Endothelial cell of umbilical vein (primary cell): ENCODE data around the gene GRIN3A. TPM values are rescaled to one million over a fixed set of nuclear protein-coding genes. Genes with fewer than 3 reads are reported as not detected.

Experiments used
- BruUV-seq: library from RNA; stranded (reverse); fragments of 400-500 nt; replicated peaks from 2 replicates; lab custom pipeline; 2021; lab: Mats Ljungman, UMichigan
- CTCF ChIA-PET: fragments of 300-600, 350-600 bp; sonication (Branson Sonifier 250); formaldehyde crosslinking; loops from one replicate; lab custom pipeline; 2021; ENCODE audit warnings: antibody characterized with exemption, inconsistent platforms; lab: Charles Lee
- POLR2A ChIA-PET: fragments of 300-600, 350-600 bp; sonication (Branson Sonifier 250); formaldehyde crosslinking; loops from one replicate; lab custom pipeline; 2021; ENCODE audit warnings: antibody characterized with exemption, inconsistent platforms; lab: Charles Lee
- DNase-seq: peaks from one replicate; pipeline ENCODE4 v3.0.0-alpha.2; 2011; ENCODE audit warnings: low read depth, low spot score
- FAIRE-seq: peaks from 2 replicates; lab custom pipeline; 2011; peaks lifted over from hg19 to GRCh38; lab: Jason Lieb, UNC
- H2AFZ ChIP-seq: 2 replicates; pipeline ENCODE4 v1.6.0; 2012; ENCODE audit warnings: low read depth, low read length, control low read depth, inconsistent platforms
- H3K27ac ChIP-seq: 2 replicates; pipeline ENCODE4 v1.5.1; 2011; ENCODE audit warnings: low read depth, mild to moderate bottlenecking, control low read depth, low read length, moderate library complexity; ENCODE audit not compliant: insufficient read depth
- H3K27me3 ChIP-seq, 2 experiments: 2 replicates each; pipeline versions ENCODE4 v1.6.0 to v1.6.1; 2011; ENCODE audit warnings: low read length in 2 of 2, mixed read lengths in 1 of 2; ENCODE audit not compliant: control insufficient read depth in 2 of 2, insufficient read depth in 2 of 2
- H3K36me3 ChIP-seq, 2 experiments: 2 replicates in 1 of 2; 3 replicates in 1 of 2; pipeline ENCODE4 v1.5.1; 2011; ENCODE audit warnings: low read length in 2 of 2, mild to moderate bottlenecking in 1 of 2, moderate library complexity in 1 of 2; ENCODE audit not compliant: control insufficient read depth in 2 of 2, insufficient read depth in 2 of 2; ENCODE audit errors: extremely low read depth in 1 of 2
- H3K4me1 ChIP-seq: 3 replicates; pipeline ENCODE4 v1.5.1; 2011; ENCODE audit warnings: mild to moderate bottlenecking, low read length; ENCODE audit not compliant: control insufficient read depth, insufficient read depth; ENCODE audit errors: extremely low read depth
- H3K4me2 ChIP-seq: 2 replicates; pipeline ENCODE4 v1.6.1; 2011; ENCODE audit warnings: low read length, control low read depth, mixed read lengths; ENCODE audit not compliant: insufficient read depth
- H3K4me3 ChIP-seq, 3 experiments: fragments of 200-600 bp in 1 of 3; sonication (generic), shearing (Covaris generic) in 1 of 3; replicated peaks in 1 of 3; 2 replicates each; pipeline ENCODE4 v1.5.1; 2011 to 2016; ENCODE audit warnings: control low read depth in 3 of 3, low read length in 3 of 3, mild to moderate bottlenecking in 2 of 3, inconsistent platforms in 1 of 3, low read depth in 1 of 3, moderate library complexity in 1 of 3; ENCODE audit not compliant: insufficient read depth in 1 of 3
- H3K79me2 ChIP-seq: 2 replicates; pipeline ENCODE4 v1.6.0; 2012; ENCODE audit warnings: low read length, inconsistent platforms; ENCODE audit not compliant: control insufficient read depth, insufficient read depth
- H3K9ac ChIP-seq: replicated peaks from 2 replicates; pipeline ENCODE3; 2011; ENCODE audit warnings: low read length, control low read depth; ENCODE audit not compliant: insufficient read depth; ENCODE audit errors: extremely low read depth
- H3K9me1 ChIP-seq: replicated peaks from 3 replicates; pipeline ENCODE4 v1.6.0; 2011; ENCODE audit warnings: mild to moderate bottlenecking, low read length; ENCODE audit not compliant: control insufficient read depth, insufficient read depth; ENCODE audit errors: extremely low read depth
- H3K9me3 ChIP-seq: replicated peaks from 2 replicates; pipeline ENCODE4 v1.5.1; 2012; ENCODE audit warnings: low read length, inconsistent platforms; ENCODE audit not compliant: control insufficient read depth, insufficient read depth
- H4K20me1 ChIP-seq: replicated peaks from 2 replicates; pipeline ENCODE3; 2011; ENCODE audit warnings: mild to moderate bottlenecking, low read length; ENCODE audit not compliant: control insufficient read depth, insufficient read depth; ENCODE audit errors: extremely low read depth
- EZH2 ChIP-seq: IDR thresholded peaks from 2 replicates; pipeline ENCODE4 v1.6.1; 2012; ENCODE audit warnings: borderline replicate concordance, low read depth, mild to moderate bottlenecking, moderate library complexity, low read length, inconsistent platforms; ENCODE audit not compliant: severe bottlenecking
- FOS ChIP-seq: IDR thresholded peaks from 2 replicates; pipeline ENCODE4 v1.6.1; 2011; ENCODE audit warnings: mild to moderate bottlenecking, low read length, moderate library complexity, borderline replicate concordance; ENCODE audit not compliant: insufficient read depth
- GATA2 ChIP-seq: IDR thresholded peaks from 2 replicates; pipeline ENCODE4 v1.7.0; 2011; ENCODE audit warnings: low read depth, mild to moderate bottlenecking, moderate library complexity, mixed read lengths, low read length; ENCODE audit not compliant: insufficient read length, insufficient read depth
- JUN ChIP-seq: IDR thresholded peaks from 2 replicates; pipeline ENCODE4 v1.6.1; 2011; ENCODE audit warnings: borderline replicate concordance, low read depth; ENCODE audit not compliant: insufficient read length, insufficient read depth
- MYC ChIP-seq: IDR thresholded peaks from one replicate; pipeline ENCODE4 v1.6.1; 2011; ENCODE audit warnings: mild to moderate bottlenecking, low read depth, low read length
- POLR2A ChIP-seq: IDR thresholded peaks from 2 replicates; pipeline ENCODE4 v1.6.1; 2012; ENCODE audit warnings: low read depth, mild to moderate bottlenecking, control low read depth, low read length
- POLR2AphosphoS5 ChIP-seq: IDR thresholded peaks from 2 replicates; pipeline ENCODE4 v1.6.1; 2012; ENCODE audit warnings: low read depth, mild to moderate bottlenecking, control low read depth, low read length, moderate library complexity; ENCODE audit not compliant: insufficient read depth
- dilution Hi-C: fragments of 300-500 bp; cut with MboI; formaldehyde crosslinking; loops from one replicate; pipeline ENCODE4 v1.15.0; 2019; ENCODE audit warnings: low sequenced_read_pairs; ENCODE audit not compliant: extremely low pct_ligation_motif_present
- intact Hi-C: fragments of 100-400 bp; cut with micrococcal nuclease; formaldehyde crosslinking; loops from one replicate; pipeline ENCODE4 v1.10.0; 2022
- polyA plus RNA-seq, 4 experiments: library from polyadenylated mRNA; depleted of rRNA in 3 of 4; stranded (reverse) in 3 of 4; unstranded in 1 of 4; fragments of >200 nt; gene quantifications; 2 replicates each; pipeline versions ENCODE4 v1.2.1 to v1.2.3, GENCODE V29; 2011 to 2012; ENCODE audit warnings: missing spikeins in 1 of 4
- total RNA-seq: library from RNA; stranded (reverse); gene quantifications from 2 replicates; pipeline ENCODE4 v1.2.3, GENCODE V29; 2021
- TF ChIP-seq, protein P1 (sequence below), 2 donors: IDR thresholded peaks; 1 replicate in 1 of 2; 2 replicates in 1 of 2; pipeline ENCODE4 v1.5.1; 2011; ENCODE audit warnings: low read length in 2 of 2, mild to moderate bottlenecking in 2 of 2, moderate library complexity in 2 of 2, control low read depth in 1 of 2, inconsistent platforms in 1 of 2, low read depth in 1 of 2; ENCODE audit not compliant: insufficient read depth in 1 of 2; ENCODE audit errors: extremely low read depth in 1 of 2
- TF ChIP-seq, protein P2 (sequence below): IDR thresholded peaks from 2 replicates; pipeline ENCODE4 v1.6.1; 2011; ENCODE audit not compliant: insufficient read depth, insufficient read length

The GRIN3A gene
- total and polyA plus RNA-seq, 2 donors (not counting 3 experiments of a cell fraction or from before 2014, with no cell fraction given), result not detected

DNA sequence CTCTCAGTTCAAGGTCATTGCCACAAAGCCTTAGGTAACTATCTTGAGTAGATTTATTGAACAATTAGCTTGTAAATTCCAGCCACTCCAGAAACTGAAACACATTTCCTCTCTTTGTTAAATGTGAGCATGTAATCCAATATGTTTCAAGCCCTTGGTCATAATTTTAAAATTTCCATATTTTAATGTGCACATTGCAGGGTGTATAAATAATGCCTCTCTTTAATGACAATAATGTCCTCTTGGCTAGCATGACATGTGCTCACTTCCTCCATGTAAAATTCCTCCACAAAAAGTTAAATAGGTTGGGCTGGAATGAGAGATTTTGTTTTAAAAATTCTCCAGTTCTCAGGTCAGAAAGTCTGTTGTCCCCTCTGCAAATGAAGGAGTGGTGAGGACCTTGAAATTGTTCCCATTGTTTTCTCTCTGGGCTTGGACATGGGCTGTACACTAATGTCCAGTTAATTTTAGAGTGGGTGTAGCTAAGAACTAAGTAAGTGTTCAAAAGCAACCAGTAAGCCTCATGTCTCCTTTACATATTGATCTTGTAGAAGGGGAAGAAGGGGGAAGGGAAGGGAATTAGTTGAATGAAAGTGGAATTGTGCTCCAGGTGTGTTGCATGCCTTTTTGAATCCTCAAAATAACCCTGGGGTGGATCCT is 146.5 kb downstream of the GRIN3A start:
- Histone ChIP-seq H3K79me2 (no peaks in the 10 kb centered on the region), H3K27ac (no peak overlapping the region), H3K27me3 (no peaks in the 10 kb centered on the region), H3K36me3 (no peaks in the 10 kb centered on the region), H3K4me3 (no peak overlapping the region), H2AFZ (no peak overlapping the region), H4K20me1 (no peaks in the 10 kb centered on the region), H3K4me2 (no peak overlapping the region), H3K4me1 (no peaks in the 10 kb centered on the region), H3K9me1 (no peaks in the 10 kb centered on the region), H3K9ac (no peak overlapping the region), H3K9me3 (no peaks in the 10 kb centered on the region)
- DNase-seq, result no peak
- no peak for FAIRE-seq
- intact Hi-C loops (no loop called here), dilution Hi-C loops (no loop called here)
- POLR2A ChIA-PET, result no interaction called here
- CTCF ChIA-PET, result no interaction called here
- no TSS peak for BruUV-seq
- TF ChIP-seq EZH2 (no peak), FOS (no peak), POLR2A (no peak), POLR2AphosphoS5 (no peak), JUN (no peak), MYC (no peak), GATA2 (no peak)
- TF ChIP-seq, protein P1, sequence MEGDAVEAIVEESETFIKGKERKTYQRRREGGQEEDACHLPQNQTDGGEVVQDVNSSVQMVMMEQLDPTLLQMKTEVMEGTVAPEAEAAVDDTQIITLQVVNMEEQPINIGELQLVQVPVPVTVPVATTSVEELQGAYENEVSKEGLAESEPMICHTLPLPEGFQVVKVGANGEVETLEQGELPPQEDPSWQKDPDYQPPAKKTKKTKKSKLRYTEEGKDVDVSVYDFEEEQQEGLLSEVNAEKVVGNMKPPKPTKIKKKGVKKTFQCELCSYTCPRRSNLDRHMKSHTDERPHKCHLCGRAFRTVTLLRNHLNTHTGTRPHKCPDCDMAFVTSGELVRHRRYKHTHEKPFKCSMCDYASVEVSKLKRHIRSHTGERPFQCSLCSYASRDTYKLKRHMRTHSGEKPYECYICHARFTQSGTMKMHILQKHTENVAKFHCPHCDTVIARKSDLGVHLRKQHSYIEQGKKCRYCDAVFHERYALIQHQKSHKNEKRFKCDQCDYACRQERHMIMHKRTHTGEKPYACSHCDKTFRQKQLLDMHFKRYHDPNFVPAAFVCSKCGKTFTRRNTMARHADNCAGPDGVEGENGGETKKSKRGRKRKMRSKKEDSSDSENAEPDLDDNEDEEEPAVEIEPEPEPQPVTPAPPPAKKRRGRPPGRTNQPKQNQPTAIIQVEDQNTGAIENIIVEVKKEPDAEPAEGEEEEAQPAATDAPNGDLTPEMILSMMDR (IDR thresholded peaks at IDR 0.05; ENCODE audit: extremely low read depth in 1 of 2, insufficient read depth in 1 of 2, low read depth in 1 of 2, low read length in 2 of 2), result no peak
- TF ChIP-seq, protein P2, sequence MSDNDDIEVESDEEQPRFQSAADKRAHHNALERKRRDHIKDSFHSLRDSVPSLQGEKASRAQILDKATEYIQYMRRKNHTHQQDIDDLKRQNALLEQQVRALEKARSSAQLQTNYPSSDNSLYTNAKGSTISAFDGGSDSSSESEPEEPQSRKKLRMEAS, result no peak
